MM.1S (cell line): ENCODE measurements around the gene HES2.

ENCODE experiments used
- EZH2 ChIP-seq: fragments of 300-600 bp; sonication (generic); optimal IDR thresholded peaks from 2 replicates; pipeline ENCODE3; 2017; ENCODE audit warnings: low read depth, mild to moderate bottlenecking, antibody characterized with exemption, low read length, mixed read lengths
- TF ChIP-seq, protein P1 (sequence below): fragments of 300-600 bp; sonication (generic); IDR thresholded peaks from 2 replicates; pipeline ENCODE4 v1.5.1; 2016; ENCODE audit warnings: antibody characterized with exemption, low read length, mixed read lengths

DNA sequence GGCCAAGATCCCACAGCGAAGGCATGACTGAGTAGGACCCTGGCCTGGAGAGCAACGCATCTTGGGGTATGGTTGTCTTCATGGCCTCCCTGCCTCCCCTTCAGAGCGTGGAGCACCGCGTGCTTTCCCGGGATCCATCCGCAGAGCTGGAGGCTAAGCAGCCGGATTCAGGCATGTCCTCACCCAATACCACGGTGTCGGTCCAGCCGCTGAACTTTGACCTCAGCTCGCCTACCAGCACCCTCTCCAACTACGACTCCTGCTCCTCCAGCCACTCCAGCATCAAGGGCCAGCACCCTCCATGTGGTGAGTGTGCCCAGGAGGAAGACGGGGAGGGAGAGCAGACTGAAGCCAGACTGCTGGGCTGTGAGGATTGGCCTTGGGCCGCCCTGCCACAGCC is 24.7 kb upstream of the HES2 start:
- TF ChIP-seq, protein P1, sequence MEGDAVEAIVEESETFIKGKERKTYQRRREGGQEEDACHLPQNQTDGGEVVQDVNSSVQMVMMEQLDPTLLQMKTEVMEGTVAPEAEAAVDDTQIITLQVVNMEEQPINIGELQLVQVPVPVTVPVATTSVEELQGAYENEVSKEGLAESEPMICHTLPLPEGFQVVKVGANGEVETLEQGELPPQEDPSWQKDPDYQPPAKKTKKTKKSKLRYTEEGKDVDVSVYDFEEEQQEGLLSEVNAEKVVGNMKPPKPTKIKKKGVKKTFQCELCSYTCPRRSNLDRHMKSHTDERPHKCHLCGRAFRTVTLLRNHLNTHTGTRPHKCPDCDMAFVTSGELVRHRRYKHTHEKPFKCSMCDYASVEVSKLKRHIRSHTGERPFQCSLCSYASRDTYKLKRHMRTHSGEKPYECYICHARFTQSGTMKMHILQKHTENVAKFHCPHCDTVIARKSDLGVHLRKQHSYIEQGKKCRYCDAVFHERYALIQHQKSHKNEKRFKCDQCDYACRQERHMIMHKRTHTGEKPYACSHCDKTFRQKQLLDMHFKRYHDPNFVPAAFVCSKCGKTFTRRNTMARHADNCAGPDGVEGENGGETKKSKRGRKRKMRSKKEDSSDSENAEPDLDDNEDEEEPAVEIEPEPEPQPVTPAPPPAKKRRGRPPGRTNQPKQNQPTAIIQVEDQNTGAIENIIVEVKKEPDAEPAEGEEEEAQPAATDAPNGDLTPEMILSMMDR, result no peak
- TF ChIP-seq EZH2, result no peak
